ENCODE data around the gene ERMAP.
A peak's percentile ranks its signal among the peaks of the same experiment; 100 is the strongest.
"Not testable (repeated sequence)": the region's sequence is repeated elsewhere in the genome, so short reads cannot be mapped to it uniquely, and the experiment has no call there.

Gene ERMAP

DNA sequence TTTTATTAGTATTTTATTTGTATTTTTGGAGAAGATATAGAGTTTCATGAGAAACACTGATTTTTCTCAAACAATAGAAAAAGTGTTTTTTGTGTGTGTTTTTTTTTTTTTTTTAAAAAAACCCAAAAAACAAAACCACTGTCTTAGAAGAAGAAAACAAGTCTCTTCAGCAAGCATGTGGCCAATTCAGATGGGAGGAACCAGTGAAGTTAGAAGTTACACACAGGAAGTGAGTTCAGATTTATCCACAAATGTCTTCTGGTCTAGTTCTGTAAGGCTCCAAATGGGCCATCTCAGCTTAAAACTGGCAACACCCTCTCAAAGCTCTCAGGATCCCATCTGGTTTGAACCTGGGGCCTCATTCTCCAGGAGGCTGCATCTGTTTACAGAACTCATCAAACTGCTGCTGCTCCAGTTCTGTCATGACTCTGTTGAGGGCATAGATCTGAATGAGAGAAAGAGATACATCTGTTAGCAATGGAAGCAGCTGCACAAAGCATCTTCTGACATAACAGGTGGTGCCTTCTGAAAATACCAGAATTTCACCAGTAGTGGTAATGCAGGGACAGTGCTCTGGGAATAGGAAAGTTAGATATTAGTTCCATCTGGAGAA is 9.8 kb upstream of the ERMAP start:
- DNase-seq = peak; percentile 76

DNA sequence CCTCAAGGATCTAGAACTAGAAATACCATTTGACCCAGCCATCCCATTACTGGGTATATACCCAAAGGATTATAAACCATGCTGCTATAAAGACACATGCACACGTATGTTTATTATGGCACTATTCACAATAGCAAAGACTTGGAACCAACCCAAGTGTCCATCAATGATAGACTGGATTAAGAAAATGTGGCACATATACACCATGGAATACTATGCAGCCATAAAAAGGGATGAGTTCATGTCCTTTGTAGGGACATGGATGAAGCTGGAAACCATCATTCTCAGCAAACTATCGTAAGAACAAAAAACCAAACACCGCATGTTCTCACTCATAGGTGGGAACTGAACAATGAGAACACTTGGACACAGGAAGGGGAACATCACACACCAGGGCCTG is 2.1 kb upstream of the ERMAP start:
- not testable (repeated sequence) for DNase-seq

DNA sequence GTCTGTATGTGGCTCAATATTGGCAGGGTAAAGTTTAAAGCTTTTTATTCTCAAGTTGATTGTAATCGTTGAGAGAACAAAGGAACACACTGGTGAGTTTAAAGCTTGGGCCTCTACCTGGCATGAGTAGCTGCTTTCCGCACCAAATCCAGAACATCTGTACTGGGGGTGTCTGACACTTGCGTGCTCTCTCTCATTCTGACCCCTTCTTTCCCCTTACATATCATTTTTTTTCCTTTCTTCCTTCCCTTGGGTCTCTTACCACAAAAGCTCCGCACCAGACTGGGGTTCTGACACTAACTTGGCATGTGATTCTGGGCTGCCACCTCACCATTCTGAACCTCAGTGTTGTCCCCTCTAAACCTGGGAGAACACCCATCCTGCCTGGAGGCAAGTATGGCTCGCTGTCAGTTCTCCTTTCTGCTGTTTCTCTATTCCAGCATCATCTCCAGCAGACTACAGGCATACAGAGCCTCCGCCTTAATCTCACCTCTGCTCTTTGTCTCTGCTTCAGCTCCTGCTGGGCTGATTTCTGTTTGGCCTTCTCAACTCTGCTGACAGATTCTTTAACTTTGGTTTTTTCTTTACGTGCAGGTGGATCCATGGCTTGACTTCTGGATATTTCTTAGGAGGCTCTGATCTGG is 859 bp upstream of the ERMAP start:
- no peak for DNase-seq

DNA sequence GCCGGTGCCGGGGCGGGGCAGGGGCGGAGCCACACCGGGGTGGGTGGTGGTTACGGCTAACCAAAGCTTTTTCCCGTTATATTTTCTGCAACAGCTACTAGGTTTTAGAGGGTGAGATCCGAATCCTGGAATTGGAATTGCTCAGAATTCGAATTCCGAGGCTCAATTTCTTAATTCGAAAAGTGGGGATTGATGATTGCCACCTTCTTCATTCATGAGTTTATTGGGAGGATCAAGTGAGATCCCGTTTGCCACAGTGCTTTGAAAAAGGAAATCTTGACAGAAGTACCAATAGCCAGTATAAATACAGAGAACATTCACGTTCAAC is 482 bp downstream of the ERMAP start:
- DNase-seq = no peak

DNA sequence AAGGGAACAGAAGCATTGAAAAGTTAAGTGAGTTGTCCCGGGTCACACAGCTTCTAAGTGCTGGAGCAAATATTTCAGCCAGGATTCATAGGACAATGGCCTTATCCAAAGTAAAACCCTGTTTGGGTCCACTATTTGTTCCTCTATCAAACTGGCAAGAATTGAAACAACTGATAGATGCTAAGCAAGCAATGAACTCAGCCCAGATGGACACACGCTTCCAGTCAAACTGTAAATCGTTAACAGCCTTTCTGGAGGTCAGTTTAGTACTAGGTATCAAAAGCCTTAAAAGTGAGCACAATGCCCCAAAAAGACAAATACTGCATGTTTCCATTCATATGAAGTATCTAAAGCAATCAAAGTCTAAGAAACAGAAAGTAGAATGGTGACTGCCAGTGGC is 1.1 kb downstream of the ERMAP start:
- no peak for DNase-seq

DNA sequence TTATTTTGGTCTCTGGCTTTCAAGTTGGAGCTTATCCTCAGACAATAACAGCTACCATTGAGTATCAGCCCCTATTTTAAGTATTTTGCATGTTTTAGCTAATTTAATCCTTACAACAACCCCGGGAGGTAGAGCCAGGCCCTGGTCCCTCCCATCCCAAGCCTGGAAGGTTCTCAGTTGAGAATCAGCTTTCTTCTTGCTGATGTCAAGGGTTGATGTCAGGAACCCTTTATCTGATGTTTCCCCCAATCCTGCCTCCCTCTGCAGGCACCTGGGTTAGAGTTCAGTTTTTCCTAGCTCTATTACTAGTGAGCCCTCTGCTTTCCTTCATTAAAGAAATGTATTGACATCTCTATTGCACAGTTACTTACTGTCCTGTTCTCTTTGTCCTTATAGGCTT is 3.9 kb downstream of the ERMAP start:
- no peak for DNase-seq

DNA sequence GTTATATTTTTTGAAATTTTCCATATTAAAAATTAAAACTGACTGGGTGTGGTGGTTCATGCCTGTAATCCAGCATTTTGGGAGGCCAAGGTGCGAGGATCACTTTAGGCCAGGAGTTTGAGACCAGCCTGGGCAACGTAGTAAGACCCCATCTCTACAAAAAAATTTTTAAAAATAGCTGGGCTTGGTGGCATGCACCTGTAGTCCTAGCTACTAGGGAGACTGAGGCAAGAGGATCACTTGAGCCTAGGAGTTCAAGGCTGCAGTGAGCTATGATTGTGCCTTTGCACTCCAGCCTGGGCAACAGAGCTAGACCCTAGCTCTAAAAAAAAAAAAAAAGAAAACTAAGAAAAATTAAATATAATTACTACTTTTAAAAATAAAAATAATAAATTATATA is 4.8 kb downstream of the ERMAP start:
- DNase-seq = no peak

DNA sequence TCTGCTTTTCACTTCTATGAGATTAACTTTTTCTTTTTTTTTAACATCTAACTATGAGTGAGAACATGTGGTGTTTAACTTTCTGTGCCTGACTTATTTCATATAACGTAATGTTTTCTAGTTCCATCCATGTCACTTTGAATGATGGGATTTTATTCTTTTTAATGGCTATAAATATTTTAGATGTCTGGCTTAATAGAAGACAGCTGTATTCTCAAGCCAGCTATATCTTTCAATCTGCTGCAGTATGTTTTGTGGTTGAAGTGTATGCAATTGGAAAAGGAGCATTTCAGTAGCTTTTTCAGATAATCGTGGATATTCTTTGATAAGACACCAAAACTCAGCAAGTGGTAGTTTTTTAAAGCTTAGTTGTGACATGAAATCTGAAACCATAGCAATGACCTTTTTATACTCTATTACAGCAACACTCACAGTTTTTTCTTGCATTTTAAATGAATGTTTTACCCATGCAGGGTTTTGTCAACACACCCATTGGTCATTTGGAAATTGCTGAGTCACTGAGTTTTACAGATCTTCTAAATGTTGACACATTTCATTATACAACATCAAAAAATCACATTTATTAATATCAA is 6.0 kb downstream of the ERMAP start:
- no peak for DNase-seq

DNA sequence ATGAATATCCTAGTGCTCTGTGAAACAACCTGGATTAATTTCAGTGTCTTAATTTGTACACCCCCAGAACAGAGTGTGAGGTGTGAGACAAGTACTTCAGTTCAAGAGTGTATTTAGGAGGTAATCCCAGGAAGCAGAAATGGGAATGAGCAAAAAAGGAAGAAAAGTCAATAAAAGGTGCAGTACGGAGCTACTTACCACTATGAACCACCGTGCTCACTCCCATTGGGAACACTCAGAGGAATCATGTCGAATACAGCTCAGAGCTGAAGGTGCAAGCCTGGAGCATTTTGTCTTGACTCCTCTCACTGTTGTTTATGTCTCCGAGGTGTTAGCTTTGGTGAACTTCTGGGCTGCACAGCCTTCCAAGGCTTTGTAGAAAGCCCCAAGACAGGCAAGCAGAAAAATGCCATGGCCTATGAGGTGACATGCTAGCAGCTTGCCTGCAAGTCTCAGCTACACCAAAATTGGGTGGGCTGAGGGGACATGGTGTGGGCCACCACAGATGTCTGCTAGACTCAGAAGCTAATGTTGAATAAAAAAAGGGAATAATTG is 7.6 kb downstream of the ERMAP start:
- DNase-seq = no peak

DNA sequence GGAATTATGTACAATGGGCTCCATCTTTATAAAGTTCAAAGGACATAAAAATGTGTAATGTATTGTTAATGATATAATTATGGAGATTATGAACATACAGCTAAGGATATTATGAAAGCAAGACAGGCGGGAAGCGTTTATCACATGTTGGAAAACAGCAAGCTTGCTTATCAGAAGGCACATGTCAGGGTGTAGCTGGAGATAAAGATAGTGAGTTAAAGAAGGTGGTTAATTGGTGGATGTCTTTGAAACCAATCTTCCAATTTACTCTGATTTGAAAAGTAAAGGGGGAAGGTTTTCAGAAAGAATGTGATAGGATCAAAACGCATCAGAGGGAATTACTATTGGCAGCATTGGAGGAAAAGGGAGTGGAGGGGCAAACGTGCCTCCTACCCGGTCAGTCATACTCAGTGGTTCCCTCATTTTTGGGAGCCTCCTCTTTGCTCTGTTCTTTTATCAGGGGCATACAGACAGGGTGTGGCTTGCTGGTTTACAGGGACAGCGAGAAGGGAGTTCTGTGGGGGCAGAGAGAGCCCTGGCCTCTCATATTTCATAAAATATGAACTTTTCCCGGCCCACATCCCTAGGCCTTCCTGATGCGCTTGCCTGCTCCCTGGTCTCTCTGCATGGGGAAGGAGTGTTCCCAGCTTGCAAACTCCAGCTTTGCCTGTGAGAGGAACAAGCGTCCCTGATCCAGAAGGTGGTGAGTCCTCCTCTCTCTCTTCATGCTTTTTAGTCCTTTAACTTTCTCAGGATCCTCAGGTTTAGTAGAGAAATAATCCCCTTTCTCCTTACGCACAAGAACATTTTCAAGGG is 8.3 kb downstream of the ERMAP start:
- no peak for DNase-seq

DNA sequence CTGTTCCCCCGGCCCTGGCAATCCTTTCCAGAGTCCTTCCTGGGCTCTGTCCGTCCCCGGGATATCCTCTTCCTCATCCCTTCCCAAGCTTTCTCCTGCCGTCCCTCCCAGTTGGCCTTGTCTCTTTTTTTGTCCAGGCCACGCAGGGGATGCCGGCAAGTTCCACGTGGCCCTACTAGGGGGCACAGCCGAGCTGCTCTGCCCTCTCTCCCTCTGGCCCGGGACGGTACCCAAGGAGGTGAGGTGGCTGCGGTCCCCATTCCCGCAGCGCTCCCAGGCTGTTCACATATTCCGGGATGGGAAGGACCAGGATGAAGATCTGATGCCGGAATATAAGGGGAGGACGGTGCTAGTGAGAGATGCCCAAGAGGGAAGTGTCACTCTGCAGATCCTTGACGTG is 13.7 kb downstream of the ERMAP start:
- no peak for DNase-seq

DNA sequence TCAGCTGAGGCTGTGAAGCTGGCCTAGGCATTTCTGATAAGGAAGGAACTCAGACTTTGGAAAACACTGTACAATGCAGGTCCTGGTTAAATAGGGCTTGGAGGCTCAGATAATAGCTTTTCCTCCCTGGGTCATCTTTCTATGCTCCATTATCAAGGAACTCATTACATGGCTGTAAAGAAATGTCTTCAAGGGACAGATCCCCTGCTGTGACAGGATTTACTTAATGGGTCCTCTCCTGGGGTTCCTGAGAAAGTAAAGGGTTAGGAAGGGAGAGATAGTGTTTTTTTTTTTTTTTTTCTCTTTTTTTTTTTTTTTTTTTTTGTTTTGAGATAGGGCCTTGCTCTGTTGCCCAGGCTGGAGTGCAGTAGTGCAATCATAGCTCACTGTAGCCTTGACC is 14.4 kb downstream of the ERMAP start:
- DNase-seq = no peak

DNA sequence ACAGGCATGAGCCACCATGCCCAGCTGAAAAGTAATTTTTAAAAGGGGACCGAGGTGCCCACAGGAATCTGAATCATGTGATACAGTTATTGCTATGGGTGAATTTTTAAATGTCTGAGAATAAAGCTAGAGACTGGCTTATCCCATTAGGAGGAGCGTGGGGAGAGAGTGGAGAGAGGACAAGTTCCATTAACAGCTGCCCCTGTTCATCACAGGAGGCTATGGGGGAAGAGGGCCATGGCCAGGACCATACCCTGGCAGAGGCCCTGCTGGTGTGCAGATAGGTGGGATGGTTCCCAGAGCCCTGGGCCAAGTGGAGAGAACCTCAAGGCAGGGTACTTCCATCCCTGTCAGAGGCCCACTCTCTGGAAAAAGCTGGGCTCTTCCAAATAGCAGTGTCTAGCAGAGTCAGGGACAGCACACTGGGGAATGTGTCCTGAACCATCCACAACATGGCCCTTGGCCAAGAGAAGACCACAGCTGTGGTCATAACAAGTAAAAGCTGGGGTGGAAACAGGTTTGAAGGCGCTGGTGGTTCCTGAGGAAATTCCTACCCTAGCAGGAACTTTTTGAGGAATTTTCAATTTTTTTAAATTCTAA is 15.8 kb downstream of the ERMAP start:
- no peak for DNase-seq

DNA sequence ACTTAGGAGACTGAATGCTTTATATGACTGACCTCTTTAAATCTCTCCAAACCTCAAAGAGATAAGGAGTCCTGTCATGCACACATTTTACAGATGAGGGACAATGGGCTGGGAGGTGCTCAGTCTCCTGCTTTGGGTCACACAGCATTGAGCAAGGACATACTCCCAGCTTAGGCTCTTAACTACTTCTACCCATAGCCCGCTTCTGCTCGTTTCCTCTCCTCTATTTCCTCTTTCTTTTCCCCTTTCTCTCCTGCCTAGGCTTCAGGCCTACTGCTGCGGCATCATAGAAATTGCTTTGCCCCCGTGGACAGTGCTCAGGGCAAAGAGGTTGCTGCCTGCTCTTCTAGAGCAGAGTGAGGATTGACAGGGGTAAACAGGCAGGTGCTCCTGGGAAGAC is 17.1 kb downstream of the ERMAP start:
- DNase-seq = no peak

DNA sequence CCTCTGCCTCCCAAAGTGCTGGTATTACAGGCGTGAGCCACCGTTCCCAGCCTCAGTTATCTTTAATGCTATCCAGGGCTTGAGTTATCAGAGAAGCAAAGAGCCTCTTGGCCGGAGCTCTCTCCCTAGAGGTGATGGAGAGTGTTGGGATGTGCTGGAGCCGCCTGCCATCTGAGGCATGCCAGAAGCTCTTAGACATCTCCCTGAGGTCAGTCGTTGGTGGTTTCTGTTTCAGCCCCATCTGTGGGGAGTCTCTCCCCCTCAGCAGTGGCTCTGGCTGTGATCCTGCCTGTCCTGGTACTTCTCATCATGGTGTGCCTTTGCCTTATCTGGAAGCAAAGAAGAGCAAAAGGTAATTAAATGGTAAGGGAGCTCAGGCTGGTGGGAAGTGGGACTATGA is 17.9 kb downstream of the ERMAP start:
- DNase-seq = no peak

DNA sequence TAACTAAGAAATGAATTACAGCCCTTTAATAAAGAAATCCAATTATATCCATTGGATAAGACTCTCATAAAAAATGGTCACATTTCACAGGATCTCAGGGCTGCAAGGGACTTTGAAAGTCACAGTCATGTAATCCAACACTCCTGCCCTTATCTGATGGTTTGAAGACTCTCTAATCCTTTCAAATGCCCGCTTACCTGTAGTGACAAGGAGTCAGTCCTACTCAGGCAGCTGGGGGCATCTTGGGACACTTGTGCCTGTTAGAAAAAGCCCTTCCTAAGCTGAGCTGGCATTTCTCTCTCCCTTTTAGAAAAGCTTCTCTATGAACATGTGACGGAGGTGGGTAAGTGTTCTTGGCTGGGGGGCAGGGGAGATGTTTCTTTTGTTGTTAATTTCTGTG is 18.5 kb downstream of the ERMAP start:
- no peak for DNase-seq

DNA sequence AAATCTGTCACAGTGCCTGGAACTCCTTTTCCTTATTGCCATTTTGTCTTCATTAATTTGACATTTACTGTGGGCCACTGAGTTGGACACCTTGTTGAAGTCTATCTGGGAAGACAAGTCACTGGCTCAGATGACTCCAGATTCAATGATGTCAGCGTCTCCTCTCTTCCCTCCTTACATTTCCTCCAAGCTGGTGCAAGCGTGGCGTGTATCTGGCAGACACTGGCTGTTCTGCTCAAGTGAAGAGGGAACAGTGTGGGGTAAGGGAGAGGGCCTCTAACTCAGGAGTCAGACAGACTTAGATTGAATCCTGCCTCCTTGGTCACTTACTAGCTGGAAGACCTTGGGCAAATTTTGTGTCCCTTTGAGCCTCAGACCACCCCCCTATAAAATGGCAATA is 20.8 kb downstream of the ERMAP start:
- DNase-seq = no peak

DNA sequence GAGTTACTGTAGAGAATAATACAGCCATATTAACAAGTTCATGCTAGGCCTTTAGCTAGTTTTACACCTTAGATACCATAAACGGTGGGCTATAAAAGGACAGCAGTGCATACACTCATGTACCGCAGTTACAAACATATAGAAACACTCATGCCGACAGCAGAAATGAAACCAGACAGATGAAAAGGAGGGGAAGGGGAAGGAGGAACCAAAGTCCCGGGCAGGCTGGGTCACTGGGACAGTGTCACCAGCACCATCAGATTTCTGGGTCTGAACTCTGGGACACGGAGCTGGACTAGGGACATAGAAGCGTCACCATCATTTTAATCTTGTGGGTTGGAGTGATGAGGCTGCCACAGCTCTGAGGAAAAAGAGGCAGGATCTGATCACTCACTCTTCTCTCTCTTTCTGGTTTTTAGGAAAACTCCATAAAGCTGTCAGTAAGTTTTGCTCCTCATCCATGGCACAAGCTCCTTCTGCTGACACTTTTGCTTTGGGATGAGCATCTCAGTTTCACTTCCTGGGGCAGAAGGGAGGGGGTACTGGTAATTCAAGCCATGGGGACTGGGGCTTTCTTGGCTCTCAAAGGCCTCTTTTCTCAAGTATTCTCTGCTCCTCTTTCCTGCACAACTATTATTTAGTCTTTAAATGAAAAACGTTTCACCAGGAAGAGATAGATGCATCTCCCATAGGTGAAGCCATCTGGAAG is 21.7 kb downstream of the ERMAP start:
- no peak for DNase-seq

DNA sequence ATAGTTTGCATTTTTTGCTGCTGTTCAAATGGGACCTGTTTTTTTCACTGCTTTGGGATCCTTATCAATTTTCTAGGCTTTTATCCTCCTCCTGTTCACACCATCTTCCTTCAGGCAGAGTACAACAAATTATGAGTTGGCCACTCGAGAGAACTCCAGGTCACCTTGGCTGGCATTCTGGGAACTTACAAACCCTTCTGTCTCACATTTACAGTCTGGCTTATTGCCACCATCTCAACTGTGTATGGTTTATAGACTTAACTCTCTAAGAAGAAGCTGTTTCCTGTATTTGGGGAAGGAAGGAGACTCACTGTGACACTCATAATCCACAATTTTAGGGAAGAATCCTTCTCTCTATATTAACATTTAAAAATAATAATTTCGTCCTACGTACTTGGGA is 24.1 kb downstream of the ERMAP start:
- DNase-seq = no peak

DNA sequence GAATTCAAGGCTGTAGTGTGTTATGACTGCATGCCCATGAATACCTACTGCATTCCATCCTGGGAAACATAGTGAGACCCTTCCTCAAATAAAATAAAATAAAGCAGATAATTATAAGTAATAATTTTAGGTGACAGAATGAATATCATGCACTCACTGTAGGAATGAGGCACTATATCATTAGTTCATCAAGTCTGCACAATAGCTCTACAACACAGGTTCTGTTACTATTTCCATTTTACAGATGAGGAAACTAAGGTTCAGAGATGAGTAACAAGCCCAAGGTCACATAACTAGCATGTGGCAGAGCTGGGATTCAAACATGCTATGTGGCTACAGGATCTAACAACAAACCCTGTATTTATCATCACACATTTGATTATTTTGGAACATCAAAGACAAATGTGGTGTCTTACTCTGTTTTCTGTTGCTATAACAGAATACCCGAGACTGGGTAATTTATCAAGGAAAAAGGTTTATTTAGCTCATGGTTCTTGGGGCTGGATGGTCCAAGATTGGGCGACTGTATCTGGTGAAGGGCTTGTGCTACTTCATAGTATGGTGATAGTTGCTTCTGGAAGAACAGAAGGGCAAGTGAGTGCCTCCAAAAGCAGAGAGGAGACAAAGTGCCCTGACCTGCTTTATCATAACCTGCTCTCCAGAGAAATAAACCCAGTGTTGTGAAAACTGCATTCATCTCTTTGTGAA is 24.7 kb downstream of the ERMAP start:
- DNase-seq = no peak

DNA sequence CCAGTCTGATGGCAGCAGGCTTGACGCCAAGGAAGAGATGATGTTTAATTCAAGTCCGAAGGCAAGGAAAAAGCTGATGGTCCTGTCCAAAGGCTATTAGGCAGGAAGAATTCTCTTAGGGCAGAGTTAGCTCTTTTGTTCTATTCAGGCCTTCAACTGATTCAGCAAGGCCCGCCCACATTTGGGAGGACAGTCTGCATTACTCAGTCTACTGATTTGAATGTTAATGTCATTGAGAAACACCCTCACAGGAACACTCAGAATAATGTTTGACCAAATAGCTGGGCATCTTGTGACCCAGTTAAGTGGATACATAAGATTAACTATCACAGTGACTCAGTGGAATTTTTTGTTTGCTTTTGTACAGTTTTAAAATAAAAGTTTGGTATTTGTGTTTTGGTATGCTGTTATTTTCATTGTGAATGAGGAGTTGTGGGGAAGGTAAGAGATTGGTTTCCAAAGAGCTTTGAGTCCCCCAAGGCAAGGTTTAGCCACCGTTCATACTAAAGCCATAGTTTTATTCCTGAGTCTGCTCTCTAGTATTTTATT is 27.7 kb downstream of the ERMAP start:
- DNase-seq = no peak

DNA sequence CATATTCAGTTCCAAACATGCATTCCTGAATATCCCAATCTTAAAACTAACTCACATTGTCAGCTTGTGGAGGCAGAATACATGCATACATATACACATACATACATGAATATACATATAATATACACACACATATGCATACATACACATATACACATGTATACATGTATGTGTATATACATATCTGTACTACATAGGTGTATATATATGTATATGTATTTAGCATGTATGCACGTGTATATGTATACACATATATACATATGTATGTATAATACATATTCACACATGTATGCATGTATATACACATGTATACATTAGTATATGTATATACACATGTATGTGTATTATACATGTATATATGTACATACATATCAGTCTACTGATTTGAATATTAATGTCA is 28.3 kb downstream of the ERMAP start:
- no peak for DNase-seq

Data from NCI-H2171 (cell line).